NB4 (cell line): ENCODE data around the gene CDC42BPA.
"Not testable (repeated sequence)": the region's sequence is repeated elsewhere in the genome, so short reads cannot be mapped to it uniquely, and the experiment has no call there.

Experiments used
- DNase-seq: peaks from one replicate; pipeline ENCODE4 v3.0.0; 2010; ENCODE audit warnings: low read depth
- H3K4me3 ChIP-seq: one replicate; pipeline ENCODE4 v1.5.1; 2011; ENCODE audit warnings: mild to moderate bottlenecking, low read depth, low read length, moderate library complexity
- CTCF ChIP-seq: IDR thresholded peaks from one replicate; pipeline ENCODE4 v1.5.1; 2012; ENCODE audit warnings: low read depth, low read length
- MYC ChIP-seq: IDR thresholded peaks from 2 replicates; pipeline ENCODE4 v1.6.1; 2011; ENCODE audit warnings: low read depth, low read length
- POLR2A ChIP-seq: IDR thresholded peaks from 2 replicates; pipeline ENCODE4 v1.6.1; 2011; ENCODE audit warnings: mild to moderate bottlenecking; ENCODE audit not compliant: insufficient read length; ENCODE audit errors: extremely low read depth
- TF ChIP-seq, protein P1 (sequence below): IDR thresholded peaks from 2 replicates; pipeline ENCODE4 v1.6.1; 2011; ENCODE audit warnings: low read depth, low read length

The CDC42BPA gene

GRCh38 chr1:227351443-227351842, 33.2 kb upstream of the CDC42BPA start:
- DNase-seq = no peak
- TF ChIP-seq, protein P1, sequence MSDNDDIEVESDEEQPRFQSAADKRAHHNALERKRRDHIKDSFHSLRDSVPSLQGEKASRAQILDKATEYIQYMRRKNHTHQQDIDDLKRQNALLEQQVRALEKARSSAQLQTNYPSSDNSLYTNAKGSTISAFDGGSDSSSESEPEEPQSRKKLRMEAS = no peak
- TF ChIP-seq MYC (no peak), POLR2A (no peak), CTCF (no peak)
- no peak overlapping the region for H3K4me3 ChIP-seq

- H3K4me3 ChIP-seq = no peak overlapping the region
- no peak for DNase-seq
- no peak for TF ChIP-seq MYC
Measured at GRCh38 chr1:227349967-227350366, 31.7 kb upstream of the CDC42BPA start.

DNA sequence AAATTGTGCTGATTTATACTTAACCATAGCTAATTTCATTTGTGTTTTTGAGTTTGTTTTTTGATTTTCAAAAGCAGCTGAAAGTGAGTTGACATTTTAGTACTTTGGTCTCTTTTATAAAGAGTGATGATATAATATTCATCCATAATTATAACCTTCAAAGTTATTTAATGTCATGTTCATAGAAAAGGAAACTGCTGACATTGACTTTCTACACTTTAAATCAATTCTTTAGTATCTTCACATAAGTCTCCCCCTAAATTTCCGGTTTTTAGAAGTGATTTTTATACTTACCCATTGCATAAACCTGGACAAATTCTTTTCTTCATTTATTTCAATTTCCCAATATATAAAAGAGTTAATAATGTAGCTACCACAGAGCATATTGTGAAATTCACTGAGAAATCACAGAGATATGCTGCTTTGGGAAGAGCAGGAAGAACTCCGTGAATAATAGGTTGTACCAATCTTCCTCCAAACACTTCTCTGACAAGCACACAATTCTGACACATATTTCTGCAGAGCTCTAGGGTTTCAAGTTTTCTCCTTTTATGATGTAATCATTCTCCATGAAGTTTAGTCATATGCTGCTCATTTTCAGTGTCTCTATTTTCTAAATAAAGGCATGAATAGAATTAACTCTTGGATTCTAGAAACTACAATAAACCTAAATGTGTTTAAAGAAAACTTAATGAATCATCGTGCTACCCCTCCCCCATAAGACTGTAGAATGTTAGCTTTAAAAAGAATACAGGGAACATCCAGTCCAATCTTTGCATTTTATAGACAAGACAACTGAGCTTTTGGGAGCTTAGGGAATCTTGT, 25.6 kb upstream of the CDC42BPA start:
- TF ChIP-seq, protein P1 = no peak
- no peak for TF ChIP-seq POLR2A
- no peak for TF ChIP-seq MYC
- TF ChIP-seq CTCF = no peak
- no peak overlapping the region for H3K4me3 ChIP-seq
- DNase-seq = no peak

DNA sequence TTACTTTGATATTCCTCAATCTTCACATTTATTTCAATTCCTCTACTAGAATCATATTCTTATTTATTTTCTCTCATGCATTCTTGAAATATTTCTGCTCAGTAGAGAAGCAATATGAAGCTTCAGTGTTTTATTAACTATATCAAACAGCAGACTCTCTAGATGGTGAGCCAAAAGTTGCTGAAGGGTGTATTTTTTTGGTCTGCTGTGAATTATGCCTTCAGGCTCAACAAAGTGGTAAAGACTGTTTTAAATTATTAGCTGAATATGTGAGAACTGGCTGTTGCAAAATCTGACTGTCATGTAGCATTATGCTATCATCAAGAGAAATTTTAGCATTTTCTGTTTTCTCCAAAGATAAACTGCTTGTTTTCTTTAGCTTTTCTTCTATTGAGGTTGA, 24.9 kb upstream of the CDC42BPA start:
- H3K4me3 ChIP-seq = no peak overlapping the region
- TF ChIP-seq MYC (no peak), CTCF (no peak), POLR2A (no peak)
- TF ChIP-seq, protein P1 = no peak
- DNase-seq = no peak

- no peak for TF ChIP-seq MYC
- TF ChIP-seq CTCF = no peak
- no peak for TF ChIP-seq POLR2A
- TF ChIP-seq, protein P1 = no peak
- no peak overlapping the region for H3K4me3 ChIP-seq
- DNase-seq = no peak
Measured at GRCh38 chr1:227342075-227342829, 24.0 kb upstream of the CDC42BPA start.

DNA sequence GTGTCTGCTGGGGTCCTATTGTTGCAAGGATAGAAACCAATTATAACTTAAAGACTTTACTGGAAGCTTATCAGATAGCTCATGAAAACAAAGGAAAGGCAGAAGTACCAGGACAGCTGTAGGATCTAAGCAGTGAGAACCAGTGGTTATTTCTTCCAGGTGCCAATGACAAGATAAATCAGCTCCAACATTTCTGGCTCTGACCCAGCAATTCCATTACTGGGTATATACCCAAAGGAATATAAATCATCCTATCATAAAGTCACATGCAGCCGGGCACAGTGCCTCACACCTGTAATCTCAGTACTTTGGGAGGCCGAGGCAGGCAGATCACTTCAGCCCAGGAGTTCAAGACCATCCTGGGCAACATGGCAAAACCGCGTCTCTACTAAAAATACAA, 17.8 kb upstream of the CDC42BPA start:
- not testable (repeated sequence) for H3K4me3 ChIP-seq, DNase-seq
